Measurements from ENCODE around the gene DXO. TPM values are rescaled to one million over a fixed set of nuclear protein-coding genes. Genes with fewer than 3 reads are reported as not detected.
"Not testable (repeated sequence)": the region's sequence is repeated elsewhere in the genome, so short reads cannot be mapped to it uniquely, and the experiment has no call there.

Gene DXO
- 28.7 and 32.3 TPM in 2 replicates for total RNA-seq
- polyA plus RNA-seq (2012): 27.9 TPM

DNA sequence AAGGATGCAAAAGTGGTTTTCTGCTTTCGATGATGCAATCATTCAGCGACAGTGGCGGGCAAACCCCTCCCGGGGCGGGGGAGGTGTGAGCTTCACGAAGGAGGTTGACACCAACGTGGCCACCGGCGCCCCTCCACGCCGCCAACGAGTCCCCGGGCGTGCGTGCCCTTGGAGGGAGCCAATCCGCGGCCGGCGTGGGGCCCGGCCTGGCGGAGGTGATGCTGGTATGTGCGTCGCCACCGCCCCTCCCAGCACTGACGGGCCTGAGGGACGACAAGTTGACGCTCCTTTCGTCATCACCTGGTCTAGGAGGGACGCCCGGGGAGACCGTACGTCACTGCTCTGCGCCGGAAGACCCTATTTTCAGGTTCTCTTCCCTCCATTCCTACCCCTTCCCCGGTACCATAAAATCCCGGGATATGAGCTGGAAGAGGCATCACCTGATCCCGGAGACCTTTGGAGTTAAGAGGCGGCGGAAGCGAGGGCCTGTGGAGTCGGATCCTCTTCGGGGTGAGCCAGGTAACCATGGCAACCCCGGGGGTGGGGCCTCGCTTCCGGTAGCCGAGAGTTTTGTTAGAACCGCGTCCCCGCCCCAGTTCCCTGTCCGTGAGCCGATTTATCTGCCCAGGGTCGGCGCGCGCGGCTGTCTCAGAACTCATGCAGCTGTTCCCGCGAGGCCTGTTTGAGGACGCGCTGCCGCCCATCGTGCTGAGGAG lies at the start of gene DXO:
TSS of gene DXO (minus strand) at position 146 of the 716 bp plus-strand sequence. CDS start 463 bp downstream, outside the sequence.
- DNase-seq (ENCODE audit: low read depth): peak; percentile 98

- DNase-seq (ENCODE audit: low read depth): not testable (repeated sequence)
Observed at GRCh38 chr6:32014547-32014946, 42.6 kb upstream of the DXO start, which contains the start of gene C4B. C4B (plus strand) TSS chr6:32014795; CDS start chr6:32014846, 51 bp downstream.

- not testable (repeated sequence) for DNase-seq (ENCODE audit: low read depth)
Observed at GRCh38 chr6:32013738-32014137, 41.8 kb upstream of the DXO start.

DNA sequence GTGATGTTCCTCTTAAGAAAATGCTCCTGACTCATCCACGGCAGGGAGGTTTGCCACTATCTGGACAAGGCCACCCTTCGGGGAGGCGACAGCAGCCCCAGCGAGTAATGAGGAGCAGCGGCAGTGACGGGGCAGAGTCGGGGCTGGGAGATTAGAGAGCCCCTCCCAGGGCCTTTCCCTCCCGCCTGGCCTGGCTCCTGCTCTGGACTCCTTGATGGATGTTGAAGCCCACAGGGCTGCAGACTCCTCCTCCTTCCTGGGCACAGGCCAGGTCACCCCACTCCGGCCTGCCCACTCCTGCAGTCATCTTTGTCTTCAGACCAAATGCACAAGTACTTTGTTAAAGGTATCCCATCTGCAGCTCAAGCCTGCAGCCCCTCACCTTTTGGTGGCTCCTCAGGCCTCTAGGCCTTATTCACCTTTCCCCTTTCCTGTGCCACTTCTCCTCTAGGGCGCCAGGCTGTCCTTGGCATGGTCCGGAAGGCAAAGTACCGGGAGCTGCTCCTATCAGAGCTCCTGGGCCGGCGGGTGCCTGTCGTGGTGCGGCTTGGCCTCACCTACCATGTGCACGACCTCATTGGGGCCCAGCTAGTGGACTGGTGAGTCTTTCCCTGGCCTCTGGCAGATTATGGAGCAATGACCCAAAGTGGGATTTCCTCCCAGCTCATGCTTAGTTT lies 41.1 kb upstream of the DXO start:
- not testable (repeated sequence) for DNase-seq (ENCODE audit: low read depth)

- DNase-seq (ENCODE audit: low read depth): not testable (repeated sequence)
Observed at GRCh38 chr6:32010856-32011530, 39.1 kb upstream of the DXO start.

DNA sequence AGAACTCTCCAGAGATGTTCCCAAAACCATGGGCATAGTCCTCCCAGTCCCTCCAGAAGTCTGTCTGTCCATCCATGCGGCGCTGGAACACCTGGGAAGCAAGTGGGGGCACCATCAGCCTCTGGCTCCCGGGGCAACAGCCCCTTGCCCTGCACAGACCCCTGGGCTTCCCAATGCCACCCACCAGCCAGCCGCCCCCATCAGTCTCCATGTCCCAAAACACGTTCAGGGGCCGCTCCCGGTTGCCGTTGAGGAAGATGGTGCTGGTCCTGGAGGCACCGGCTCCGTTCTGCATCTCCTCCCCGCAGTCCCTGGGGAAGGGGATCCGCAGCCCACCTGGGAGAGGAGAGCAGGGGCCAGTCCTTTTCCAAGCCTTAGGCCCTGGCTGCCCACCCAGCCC lies 37.6 kb upstream of the DXO start:
- not testable (repeated sequence) for DNase-seq (ENCODE audit: low read depth)

DNA sequence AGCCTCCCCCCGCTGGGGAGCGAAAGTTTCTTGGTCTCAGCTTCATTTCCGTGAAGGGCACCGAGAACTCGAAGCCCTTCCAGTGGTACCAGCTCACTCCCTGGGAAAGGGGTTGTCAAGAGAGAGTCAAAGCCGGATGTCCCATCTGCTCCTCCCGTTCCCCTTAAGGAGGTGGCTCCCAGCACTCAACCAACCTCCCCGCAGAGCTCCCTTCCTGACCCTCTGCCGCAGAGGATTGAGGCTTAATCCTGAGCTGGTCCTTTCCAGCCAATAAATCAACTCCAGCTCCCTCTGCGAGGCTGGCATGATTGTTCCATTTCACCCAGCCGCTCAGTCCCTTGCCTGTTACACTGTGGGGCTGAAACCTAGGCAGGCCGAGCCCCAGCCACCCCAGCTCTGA lies 36.7 kb upstream of the DXO start:
- DNase-seq (ENCODE audit: low read depth): not testable (repeated sequence)

- DNase-seq (ENCODE audit: low read depth): not testable (repeated sequence)
Observed at GRCh38 chr6:32008037-32008436, 36.1 kb upstream of the DXO start.

DNA sequence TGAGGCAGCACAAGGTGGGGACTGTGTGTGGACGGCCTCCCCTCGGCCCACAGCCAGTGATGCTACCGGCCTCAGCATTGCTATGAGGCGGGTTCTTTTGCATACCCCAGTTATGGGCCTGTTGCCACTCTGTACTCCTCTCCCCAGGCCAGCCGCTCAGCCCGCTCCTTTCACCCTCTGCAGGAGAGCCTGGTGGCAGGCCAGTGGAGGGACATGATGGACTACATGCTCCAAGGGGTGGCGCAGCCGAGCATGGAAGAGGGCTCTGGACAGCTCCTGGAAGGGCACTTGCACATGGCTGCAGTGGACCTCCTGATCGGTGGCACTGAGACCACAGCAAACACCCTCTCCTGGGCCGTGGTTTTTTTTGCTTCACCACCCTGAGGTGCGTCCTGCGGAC lies 35.1 kb upstream of the DXO start:
- DNase-seq (ENCODE audit: low read depth): not testable (repeated sequence)

DNA sequence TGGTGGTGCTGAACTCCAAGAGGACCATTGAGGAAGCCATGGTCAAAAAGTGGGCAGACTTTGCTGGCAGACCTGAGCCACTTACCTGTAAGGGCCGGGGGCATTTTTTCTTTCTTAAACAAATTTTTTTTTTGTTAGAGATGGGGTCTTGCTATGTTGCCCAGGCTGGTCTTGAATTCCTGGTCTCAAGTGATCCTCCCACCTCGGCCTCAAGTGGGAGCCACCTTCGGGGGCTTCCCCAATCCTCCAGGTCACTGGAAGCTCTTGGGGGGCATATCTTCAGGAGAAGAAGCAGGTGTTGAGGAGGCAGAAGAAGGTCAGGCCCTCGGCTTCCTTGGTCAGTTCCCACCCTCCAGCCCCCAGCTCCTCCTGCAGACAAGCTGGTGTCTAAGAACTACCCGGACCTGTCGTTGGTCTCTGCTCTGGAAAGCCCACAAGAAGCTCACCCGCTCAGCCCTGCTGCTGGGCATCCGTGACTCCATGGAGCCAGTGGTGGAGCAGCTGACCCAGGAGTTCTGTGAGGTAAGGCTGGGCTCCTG lies 34.1 kb upstream of the DXO start:
- DNase-seq (ENCODE audit: low read depth): not testable (repeated sequence)

- DNase-seq (ENCODE audit: low read depth): not testable (repeated sequence)
Observed at GRCh38 chr6:32005538-32005880, 33.6 kb upstream of the DXO start.

- not testable (repeated sequence) for DNase-seq (ENCODE audit: low read depth)
Observed at GRCh38 chr6:32004864-32005537, 33.1 kb upstream of the DXO start.

DNA sequence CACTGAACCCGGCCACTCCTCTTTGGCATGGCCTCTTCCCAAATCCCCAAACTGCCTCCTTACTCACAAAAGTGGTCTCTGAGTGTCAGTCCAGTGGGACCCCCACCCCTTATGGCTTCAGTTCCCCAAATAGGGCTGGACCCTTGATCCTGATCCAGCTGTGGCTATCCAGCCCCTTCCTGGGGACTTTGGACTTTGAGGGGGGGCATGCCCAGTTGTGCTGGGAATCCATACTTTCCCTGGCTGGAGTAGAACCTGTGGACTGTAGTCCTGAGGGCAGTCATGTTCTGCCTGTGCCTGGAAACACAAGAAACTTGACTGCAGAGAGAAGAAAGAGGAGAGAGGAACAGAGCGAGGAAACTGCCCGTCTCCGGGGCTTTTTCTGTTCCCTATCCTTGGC lies 32.5 kb upstream of the DXO start:
- not testable (repeated sequence) for DNase-seq (ENCODE audit: low read depth)

GRCh38 chr6:32003301-32003700 lies 31.4 kb upstream of the DXO start:
- DNase-seq (ENCODE audit: low read depth): not testable (repeated sequence)

GRCh38 chr6:32002546-32003268 lies 30.8 kb upstream of the DXO start:
- DNase-seq (ENCODE audit: low read depth): not testable (repeated sequence)

DNA sequence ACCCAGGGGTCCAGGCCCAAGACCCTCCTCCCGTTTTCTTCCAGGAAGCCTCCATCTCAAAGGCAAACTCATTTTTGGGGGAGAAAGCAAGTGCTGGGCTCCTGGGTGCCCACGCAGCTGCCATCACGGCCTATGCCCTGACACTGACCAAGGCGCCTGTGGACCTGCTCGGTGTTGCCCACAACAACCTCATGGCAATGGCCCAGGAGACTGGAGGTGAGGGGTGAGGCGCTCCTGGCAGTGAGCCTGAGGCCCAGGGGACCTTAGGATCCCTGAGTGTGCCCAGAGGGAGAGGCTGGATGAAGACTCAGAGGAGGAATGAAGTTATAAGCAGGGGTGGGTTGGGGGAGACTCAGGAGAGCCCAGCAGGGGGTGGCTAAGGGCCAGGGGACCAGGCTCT lies 24.4 kb upstream of the DXO start:
- not testable (repeated sequence) for DNase-seq (ENCODE audit: low read depth)

GRCh38 chr6:31994421-31994820 lies 22.5 kb upstream of the DXO start:
- DNase-seq (ENCODE audit: low read depth): not testable (repeated sequence)

DNA sequence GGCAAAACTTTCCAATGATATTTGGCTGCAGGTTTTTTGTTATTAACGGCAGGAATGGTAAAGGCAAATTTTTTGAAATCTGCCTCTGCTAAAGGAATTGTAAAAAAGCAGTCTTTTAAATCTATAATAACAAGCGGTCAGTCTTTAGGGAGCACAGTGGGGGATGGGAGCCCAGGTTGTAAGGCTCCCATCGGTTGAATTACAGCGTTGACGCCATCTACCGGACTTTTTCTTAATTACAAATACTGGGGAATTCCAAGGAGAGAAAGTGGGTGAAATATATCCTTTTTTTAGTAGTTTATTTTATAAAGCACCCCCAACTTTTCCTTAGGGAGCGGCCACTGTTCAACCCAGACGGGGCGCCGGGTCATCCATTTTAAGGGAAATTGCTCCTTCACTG lies 17.4 kb upstream of the DXO start:
- not testable (repeated sequence) for DNase-seq (ENCODE audit: low read depth)

DNA sequence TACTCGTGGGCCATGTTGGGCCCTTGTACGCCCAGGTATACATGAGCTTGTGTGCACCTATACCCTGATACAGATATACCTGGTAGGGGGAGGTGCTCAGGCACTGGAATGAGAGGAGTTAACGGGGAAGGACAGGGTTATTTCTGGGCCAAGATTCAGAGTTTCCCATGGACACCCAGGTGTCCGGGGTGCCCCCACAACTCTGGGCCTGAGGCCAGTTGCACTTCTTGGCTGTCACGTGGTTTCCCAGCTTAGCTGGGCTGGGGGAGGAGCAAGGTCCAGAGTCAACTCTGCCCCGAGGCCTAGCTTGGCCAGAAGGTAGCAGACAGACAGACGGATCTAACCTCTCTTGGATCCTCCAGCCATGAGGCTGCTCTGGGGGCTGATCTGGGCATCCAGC lies 9.8 kb upstream of the DXO start, which contains the start of gene C4A:
TSS of gene C4A (plus strand) at position 314 of the 400 bp plus-strand sequence. CDS start at position 365, 51 bp downstream.
- not testable (repeated sequence) for DNase-seq (ENCODE audit: low read depth)

GRCh38 chr6:31980998-31981397 lies 9.1 kb upstream of the DXO start:
- DNase-seq (ENCODE audit: low read depth): not testable (repeated sequence)
